ENCODE data around the gene FAM13A.

DNA sequence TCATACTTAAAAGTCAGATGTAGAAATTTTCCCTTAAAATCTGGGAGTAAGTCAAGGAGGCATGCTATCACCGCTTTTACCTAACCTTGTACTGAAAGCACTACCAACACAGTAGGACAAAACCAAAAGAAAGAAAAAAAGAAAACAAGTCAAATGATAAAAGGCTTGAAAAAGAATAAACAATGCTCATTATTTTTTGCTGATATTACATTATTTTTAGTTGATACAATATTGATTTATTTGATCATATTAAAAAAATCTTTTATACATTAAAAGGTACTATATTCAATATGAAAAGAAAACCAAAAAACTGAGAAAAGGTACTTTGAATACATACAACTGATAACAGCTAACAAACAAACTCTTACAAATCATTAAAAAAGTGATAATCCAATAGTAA, 164.3 kb downstream of the FAM13A start:
- TF ChIP-seq, protein P1, sequence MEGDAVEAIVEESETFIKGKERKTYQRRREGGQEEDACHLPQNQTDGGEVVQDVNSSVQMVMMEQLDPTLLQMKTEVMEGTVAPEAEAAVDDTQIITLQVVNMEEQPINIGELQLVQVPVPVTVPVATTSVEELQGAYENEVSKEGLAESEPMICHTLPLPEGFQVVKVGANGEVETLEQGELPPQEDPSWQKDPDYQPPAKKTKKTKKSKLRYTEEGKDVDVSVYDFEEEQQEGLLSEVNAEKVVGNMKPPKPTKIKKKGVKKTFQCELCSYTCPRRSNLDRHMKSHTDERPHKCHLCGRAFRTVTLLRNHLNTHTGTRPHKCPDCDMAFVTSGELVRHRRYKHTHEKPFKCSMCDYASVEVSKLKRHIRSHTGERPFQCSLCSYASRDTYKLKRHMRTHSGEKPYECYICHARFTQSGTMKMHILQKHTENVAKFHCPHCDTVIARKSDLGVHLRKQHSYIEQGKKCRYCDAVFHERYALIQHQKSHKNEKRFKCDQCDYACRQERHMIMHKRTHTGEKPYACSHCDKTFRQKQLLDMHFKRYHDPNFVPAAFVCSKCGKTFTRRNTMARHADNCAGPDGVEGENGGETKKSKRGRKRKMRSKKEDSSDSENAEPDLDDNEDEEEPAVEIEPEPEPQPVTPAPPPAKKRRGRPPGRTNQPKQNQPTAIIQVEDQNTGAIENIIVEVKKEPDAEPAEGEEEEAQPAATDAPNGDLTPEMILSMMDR (IDR thresholded peaks at IDR 0.05; ENCODE audit: insufficient read depth, low read length, poor library complexity, severe bottlenecking), result no peak
- TF ChIP-seq EZH2phosphoT487 (conservative IDR thresholded peaks at IDR 0.05; ENCODE audit: low read length), result no peak
